HG03280 (cell line): ENCODE results near the gene PALM3.
A peak's percentile ranks its signal among the peaks of the same experiment; 100 is the strongest.

ENCODE experiments used
- ATAC-seq: cut with Tn5 transposase; IDR thresholded peaks from one replicate; pipeline ENCODE4 v1.9.1; 2021; ENCODE audit warnings: mild to moderate bottlenecking, moderate library complexity; ENCODE audit not compliant: unreplicated experiment

Gene PALM3

GRCh38 chr19:14089662-14090508 is 28.0 kb upstream of the PALM3 start:
- no peak for ATAC-seq

GRCh38 chr19:14089412-14089661 is 27.5 kb upstream of the PALM3 start:
- no peak for ATAC-seq

GRCh38 chr19:14088634-14089411 is 26.9 kb upstream of the PALM3 start:
- no peak for ATAC-seq

- ATAC-seq, result no peak
Measured at GRCh38 chr19:14086098-14086497, 24.2 kb upstream of the PALM3 start.

- ATAC-seq, result no peak
Measured at GRCh38 chr19:14085309-14085995, 23.6 kb upstream of the PALM3 start, which contains the start of gene C19orf67. Gene C19orf67, minus strand, starts transcription at chr19:14085783. Its CDS starts 156 bp downstream, at chr19:14085627.

GRCh38 chr19:14082675-14082960 is 20.7 kb upstream of the PALM3 start:
- ATAC-seq, result no peak

GRCh38 chr19:14081797-14082674 is 20.2 kb upstream of the PALM3 start:
- ATAC-seq, result no peak

- ATAC-seq, result peak; percentile 87
Measured at GRCh38 chr19:14080887-14081796, 19.3 kb upstream of the PALM3 start.

GRCh38 chr19:14078411-14078810 is 16.5 kb upstream of the PALM3 start:
- no peak for ATAC-seq

- ATAC-seq, result no peak
Measured at GRCh38 chr19:14073925-14074838, 12.3 kb upstream of the PALM3 start.

- ATAC-seq, result peak; percentile 57
Measured at GRCh38 chr19:14073261-14073924, 11.5 kb upstream of the PALM3 start.

GRCh38 chr19:14072535-14073260 is 10.8 kb upstream of the PALM3 start, which contains the start of gene MISP3:
Gene MISP3, plus strand, starts transcription at chr19:14072786. Its CDS starts 524 bp downstream, at chr19:14073310.
- ATAC-seq, result peak; percentile 15

GRCh38 chr19:14070268-14071050 is 8.6 kb upstream of the PALM3 start:
- no peak for ATAC-seq

GRCh38 chr19:14066134-14066533 is 4.3 kb upstream of the PALM3 start:
- no peak for ATAC-seq

GRCh38 chr19:14063105-14063504 is 1.2 kb upstream of the PALM3 start:
- ATAC-seq, result no peak

GRCh38 chr19:14062558-14062855 is 631 bp upstream of the PALM3 start:
- no peak for ATAC-seq
